T-helper 22 cell (primary cell): Measurements from ENCODE around the gene ZNF630.
A peak's percentile ranks its signal among the peaks of the same experiment; 100 is the strongest.
"Not testable (repeated sequence)": the region's sequence is repeated elsewhere in the genome, so short reads cannot be mapped to it uniquely, and the experiment has no call there.

Source experiments
- DNase-seq: peaks from one replicate; pipeline ENCODE4 v3.0.0-alpha.2; 2020; ENCODE audit warnings: low read depth

ZNF630 gene

DNA sequence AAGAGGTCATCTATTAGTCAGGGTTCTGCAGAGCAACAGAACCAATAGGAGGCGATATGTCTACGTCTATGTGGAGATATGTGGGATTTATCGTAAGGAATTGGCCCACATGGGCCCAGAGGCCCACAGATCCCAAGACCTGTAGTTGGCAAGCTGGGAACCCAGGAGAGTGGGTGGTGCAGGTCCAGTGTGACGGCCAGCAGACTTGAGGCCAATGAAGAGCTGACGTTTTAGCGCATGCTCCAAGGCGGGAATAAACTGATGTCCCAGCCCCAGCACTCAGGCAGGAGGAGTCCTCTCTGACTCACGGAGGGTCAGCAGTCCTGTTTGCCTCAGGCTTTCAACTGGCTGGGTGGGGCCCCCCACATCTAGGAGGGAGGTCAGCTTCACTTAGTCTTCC, 43.3 kb downstream of the ZNF630 start:
- no peak for DNase-seq

DNA sequence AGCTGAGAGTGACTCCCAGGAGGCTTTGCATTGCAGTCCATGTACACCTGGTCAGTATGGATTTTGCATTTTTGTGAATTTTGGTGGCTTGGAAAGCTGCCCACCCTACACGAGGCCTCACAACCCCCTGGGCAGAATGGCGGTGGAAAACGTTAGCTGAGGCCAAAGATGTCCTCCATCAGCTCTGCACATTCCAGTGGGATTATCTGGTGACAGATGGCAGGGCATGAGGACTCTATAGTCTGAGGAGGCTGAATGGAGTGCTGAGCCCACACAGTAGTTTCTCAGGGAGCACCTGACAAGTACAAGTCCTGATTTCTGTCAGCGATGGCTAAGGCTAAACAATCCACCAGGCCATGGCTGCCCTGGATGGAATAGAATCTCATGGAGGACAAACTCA, 43.9 kb downstream of the ZNF630 start:
- DNase-seq = not testable (repeated sequence)

DNA sequence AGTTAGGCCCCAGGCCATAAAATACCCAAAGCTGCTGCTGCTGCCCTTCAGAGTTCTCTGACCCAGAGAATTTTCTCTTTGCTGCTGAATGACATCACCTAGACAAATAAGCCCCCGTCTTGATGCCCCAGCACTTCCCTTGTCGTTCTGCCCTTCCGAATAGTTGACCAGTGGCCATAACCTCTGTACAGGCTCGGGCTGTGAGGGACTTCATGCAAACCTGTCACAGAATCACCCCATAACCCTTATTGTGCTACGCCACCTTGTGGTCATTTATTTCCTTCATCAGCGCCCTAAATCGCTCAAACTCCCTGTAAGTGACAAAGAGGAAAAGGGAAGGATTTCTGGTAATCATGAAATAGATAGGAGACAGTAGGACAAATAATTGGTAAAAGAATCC, 45.9 kb downstream of the ZNF630 start:
- no peak for DNase-seq

DNA sequence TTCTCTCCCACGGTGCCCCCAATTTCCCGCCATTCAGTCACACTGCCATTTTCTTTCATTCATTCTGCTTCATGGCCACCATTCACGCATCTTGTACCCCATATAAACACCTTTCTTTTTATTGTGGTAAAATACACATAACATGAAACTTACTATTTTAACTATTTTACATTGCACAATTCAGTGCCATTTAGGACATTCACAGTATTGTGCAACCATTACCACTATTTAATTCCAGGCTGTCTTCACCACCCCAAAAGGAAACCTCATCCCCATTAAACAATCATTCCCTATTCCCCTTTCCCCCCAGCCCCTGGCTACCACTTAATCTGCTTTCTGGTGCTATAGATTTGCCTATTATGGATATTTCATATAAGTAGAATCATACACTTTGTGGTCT, 48.7 kb downstream of the ZNF630 start:
- no peak for DNase-seq

- no peak for DNase-seq
These were observed 49.3 kb downstream of the ZNF630 start for GRCh38 chrX:48022100-48022499.

GRCh38 chrX:48021026-48021900, 50.2 kb downstream of the ZNF630 start:
- peak; percentile 45 for DNase-seq

DNA sequence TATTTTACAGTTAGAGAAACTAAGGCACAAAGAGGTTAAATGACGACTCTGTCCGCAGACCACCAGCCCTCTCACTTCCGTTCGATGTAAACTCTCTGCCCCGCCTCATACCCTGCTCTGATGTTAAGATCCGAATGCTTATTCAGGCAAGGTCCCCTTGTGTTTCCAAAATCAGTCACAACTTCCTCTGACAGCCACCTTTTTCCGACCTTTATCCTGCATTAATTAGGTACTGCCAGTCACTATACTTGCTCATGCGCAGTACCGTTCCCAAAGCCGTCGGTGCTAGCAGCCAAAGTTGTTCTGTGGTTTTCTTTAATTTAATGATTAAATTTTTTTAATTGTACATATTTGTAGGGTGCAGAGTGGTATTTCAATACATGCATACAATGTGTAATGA, 51.0 kb downstream of the ZNF630 start:
- DNase-seq = not testable (repeated sequence)

DNA sequence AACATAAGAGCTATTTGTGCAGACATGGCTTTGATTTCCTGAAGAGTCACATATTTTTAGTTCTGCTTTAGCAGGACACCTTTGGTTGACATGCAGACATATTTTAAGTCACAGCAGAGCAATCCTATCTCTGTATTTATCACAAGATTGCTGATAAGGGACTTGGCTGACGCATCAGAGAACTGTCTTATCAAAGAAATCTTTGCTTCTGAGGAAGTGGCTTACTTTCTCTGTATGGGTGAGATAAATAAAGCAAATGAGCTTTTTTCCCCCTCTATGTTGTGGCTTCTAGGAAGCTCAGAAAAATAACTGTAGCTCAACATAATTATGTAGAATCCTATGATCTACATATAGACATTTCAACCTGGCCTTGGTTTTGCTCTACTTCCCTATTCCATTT, 51.5 kb downstream of the ZNF630 start:
- DNase-seq = not testable (repeated sequence)

GRCh38 chrX:48016583-48017310, 54.7 kb downstream of the ZNF630 start:
- DNase-seq = not testable (repeated sequence)

GRCh38 chrX:48009445-48009960, 61.9 kb downstream of the ZNF630 start:
- not testable (repeated sequence) for DNase-seq
